Stimulated activated CD8-positive, alpha-beta memory T cell treated with anti-CD3 and anti-CD28 coated beads, Interleukin-4, amount 100 ng/mL, for 24 hours (primary cell): ENCODE results near the gene ODF2.
"Not testable (repeated sequence)": the region's sequence is repeated elsewhere in the genome, so short reads cannot be mapped to it uniquely, and the experiment has no call there.

Experiments
- DNase-seq: peaks from one replicate; pipeline ENCODE4 v3.0.0-alpha.2; 2020; ENCODE audit warnings: low read depth

Gene ODF2

DNA sequence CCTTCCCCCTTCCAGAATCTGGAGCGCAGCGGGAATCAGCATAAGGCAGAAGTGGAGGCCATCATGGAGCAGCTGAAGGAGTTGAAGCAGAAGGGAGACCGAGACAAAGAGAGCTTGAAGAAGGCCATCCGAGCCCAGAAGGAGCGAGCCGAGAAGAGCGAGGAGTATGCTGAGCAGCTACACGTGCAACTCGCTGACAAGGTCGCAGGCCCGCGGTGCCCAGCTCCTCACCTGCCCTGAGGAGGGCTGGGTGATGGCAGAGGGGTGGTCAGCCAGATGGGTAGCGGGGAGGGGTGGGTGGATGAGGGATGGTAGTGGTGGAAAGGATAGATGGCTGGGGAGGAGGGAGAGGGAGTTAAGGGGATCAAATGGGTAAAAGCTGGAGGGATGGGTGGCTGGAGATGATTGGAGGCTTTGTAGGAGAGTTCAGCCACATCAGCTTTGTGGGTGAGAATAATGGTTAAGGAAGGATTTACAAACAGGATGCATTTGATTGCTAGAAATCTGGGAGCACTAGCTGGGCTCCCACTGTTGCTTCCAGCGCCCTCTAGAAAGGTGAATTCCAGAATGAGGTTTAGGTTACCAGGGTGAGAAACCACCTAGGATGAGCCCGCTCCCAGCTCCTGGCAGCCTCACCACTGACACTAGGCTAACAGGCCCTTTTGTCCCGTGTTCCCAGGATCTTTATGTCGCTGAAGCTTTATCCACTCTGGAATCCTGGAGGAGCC is 29.0 kb downstream of the ODF2 start:
- no peak for DNase-seq

DNA sequence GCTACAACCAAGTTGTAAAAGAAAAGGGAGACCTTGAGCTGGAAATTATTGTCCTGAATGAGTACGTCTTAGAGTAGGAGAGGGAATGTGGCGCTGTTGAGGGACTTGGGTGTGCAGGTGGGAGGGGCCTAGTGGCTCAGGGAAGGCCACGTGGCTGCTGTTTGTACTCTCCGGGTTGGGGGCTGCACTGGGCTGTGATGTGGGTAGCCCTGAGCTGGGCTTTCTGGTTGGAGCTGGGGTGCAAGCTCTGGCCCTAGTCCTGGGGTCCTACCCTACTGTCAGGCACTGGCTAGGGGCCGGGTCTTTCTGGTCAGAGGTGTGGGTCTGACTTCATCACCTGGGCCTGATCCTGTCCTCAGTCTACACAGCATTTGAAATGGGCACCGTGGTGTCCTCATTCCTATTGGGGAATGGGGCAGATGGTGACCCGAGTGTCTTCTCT is 29.6 kb downstream of the ODF2 start:
- DNase-seq = no peak

DNA sequence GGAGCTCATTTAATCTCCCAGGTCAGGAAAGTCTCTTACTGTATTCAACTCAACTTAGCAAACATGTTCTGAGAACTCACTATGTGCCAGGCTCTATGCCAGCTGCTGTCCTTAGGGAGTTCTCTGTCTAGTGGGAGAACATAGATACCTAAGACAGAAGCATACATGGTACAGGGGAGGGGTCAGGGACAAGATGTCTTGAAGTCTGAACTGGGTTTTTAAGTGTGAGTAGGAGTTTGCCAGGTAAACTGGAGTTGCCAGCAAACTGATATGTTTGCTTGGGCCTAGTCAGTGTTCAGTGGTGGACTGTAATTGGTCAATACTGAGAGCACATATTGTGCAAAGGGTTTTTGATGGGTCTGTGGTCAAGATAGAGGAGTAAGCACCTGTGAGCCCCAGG is 30.4 kb downstream of the ODF2 start:
- no peak for DNase-seq

GRCh38 chr9:128493424-128493823 is 37.6 kb downstream of the ODF2 start:
- DNase-seq = no peak

DNA sequence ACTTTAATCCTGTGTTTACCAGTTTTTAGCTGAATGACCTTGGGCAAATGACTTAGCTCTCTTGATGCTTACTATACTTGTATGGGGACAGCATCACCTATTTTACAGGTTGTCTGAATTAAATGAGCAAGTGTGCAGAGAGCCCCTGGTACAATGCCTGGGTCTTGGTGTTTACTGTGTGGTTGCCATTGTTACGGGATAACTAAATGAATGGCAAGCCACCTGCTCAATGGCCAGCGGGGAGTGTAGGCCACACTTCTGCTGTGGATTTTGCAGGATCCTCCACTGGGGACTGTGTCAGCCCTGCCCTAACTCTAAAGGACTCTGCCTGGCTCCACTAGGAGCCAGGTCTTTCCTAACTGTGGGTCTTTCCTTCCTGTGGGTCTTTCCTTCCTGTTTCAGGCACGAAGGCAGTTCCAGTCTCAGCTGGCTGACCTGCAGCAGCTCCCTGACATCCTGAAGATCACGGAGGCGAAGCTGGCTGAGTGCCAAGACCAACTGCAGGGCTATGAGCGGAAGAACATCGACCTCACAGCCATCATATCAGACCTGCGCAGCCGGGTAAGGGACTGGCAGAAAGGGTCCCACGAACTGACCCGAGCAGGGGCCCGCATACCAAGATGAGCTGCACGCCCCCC is 38.4 kb downstream of the ODF2 start:
- no peak for DNase-seq

DNA sequence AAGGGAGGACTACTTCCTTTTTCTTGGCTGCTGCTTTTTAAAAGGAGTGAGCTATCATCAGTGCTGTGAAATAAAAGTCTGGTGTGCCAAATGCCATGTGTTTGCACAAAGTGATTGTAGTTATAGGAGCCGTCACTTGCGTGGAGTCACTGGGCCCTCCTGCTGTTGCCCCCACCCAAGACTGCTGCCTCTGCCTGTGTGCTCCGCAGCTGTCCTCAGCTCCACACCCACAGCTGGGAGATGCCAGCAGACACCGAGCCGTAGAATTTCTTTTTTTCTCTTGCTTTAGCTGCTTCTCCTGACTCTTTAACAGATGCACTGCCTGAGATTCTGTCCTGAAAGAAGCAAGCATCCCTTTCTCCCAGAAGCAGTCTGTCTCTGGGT is 38.9 kb downstream of the ODF2 start:
- no peak for DNase-seq

DNA sequence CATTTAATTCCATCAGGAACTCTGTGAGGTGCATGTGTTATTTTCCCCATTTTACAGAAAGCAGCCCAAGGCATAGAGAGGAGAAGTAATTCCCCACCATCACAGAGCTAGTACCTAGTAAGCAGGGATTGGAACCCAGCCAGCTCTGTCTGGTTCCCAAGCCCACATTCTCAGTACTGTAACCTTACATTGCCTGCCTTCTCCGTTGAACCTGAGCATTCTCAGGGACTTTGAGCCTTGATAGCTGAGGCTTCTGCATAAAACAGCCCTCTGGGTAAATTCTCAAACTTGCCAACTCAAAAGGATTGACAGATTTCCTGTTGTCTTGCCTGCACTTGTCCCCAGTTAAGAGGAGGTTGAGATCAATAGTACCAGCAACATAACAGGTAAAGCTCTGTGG is 39.5 kb downstream of the ODF2 start:
- no peak for DNase-seq

DNA sequence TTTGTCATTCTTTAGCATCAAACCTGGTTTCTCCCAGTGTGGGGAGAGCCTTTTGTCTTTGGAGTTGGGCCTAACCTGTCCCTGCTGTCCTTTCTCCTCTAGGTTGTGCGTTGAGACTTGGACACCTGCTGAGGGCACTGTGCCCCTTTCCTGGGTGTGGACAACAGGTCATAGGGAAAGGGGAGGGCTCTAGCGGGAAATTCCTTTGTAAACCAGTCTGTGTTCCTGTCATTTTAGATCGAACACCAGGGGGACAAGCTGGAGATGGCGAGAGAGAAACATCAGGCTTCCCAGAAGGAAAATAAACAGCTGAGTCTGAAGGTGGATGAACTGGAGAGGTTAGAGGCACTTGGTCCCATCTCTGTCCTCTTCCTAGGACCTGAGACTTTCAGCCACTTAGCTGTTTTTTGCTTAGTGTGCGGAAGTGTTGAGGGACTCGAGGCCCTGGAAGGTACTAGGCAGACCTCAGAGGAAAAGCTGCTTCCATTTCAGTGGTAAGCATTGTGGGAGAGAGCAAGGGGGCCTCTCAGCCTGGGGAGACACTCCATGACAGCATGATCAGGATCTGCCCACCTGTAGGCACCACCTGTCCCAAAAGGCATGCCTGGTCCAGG is 40.1 kb downstream of the ODF2 start:
- no peak for DNase-seq

GRCh38 chr9:128497824-128498610 is 42.2 kb downstream of the ODF2 start:
- no peak for DNase-seq

- no peak for DNase-seq
Measured at GRCh38 chr9:128498911-128499310, 43.1 kb downstream of the ODF2 start.

- DNase-seq = no peak
Measured at GRCh38 chr9:128499920-128500319, 44.1 kb downstream of the ODF2 start.

DNA sequence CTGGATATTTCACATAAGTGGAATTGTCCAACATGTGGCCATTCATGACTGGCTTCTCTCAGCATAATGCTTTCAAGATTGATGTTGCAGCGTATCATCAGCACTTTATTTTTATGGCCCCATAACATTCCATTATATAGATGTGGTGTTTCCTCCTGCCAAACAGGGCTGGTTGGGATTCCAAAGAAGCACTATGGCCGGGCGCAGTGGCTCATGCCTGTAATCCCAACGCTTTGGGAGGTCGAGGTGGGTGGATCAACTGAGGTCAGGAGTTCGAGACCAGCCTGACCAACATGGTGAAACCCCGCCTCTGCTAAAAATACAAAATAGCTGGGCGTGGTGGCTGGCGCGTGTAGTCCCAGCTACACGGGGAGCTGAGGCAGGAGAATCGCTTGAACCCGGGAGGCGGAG is 47.6 kb downstream of the ODF2 start:
- DNase-seq = not testable (repeated sequence)

DNA sequence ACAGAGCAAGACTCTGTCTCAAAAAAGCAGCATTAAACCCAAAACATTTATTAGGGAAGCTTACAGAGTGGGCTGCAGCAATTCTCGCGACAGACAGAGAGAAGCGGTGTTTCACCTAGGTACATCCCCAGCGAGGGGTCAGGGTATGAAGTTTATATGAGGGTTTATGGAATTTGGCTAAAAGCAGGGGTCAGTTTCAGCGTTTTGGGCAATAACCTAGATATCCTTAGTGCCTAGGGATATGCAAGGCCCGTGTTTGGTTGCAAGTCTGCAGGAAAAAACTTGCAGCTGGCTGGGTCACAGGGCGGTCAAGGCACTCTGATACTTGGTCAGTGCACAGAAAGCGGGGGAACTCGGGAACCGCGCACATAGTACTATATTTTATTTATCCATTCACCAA is 48.1 kb downstream of the ODF2 start:
- no peak for DNase-seq

DNA sequence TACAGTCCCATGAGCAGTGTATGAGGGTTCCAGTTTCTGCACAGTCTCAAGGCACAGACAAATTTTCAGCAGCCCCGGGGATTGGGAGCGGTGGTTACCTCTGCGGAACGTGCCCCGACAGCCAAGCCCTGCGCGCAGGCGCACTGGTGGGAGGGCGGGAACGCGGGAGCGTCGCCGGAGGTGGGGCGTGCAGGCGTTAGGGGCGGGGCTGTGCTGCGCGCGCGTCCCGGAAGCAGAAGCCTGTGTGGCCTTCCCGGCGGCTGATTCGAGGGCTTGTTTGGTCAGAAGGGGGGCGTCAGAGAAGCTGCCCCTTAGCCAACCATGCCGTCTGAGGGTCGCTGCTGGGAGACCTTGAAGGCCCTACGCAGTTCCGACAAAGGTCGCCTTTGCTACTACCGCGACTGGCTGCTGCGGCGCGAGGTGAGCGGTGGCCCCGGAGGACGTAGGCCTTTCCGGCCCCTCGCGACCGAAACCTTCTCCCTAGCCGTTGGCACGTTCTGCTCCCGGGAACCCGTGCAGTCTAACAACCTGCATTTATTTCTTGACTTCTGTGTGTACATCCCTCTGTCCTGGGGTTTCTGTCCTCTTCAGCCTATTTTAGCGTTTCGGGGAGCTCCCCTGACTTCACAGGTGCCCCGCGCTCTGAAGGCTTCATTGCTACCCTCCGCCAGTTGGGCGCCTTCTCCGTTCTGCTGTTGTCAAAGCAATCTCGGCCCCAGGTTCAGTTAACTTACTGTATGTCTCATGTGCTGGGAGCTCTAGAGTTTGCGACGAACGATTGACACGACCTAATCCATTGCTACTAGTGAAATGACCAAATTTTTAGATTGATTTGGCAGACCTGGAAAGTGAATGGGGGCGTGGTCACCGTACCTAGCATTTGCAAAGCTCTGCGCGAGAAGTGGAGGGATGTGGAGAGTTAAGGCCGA is 48.9 kb downstream of the ODF2 start, which contains the start of gene GLE1:
Gene GLE1, plus strand, starts transcription at position 235 of the 929 bp plus-strand sequence. Its CDS starts 87 bp downstream, at position 322.
- DNase-seq = peak; percentile 97

DNA sequence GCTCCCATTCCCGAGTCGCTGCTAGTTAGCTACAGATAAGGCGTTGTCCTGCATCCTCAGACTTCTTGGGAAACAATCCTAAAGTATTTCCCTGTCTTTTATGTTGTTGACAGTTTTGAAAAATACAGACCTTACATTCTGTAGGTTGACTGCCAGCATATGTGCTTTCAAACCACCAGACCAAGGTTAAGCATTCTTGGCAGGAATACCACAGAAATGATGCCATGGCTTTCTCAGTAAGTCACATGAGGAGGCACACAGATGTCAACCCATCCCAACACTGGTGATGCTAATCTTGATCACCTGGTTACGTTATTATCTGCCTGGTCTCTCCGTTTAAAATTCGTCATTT is 49.6 kb downstream of the ODF2 start:
- DNase-seq = no peak

- not testable (repeated sequence) for DNase-seq
Measured at GRCh38 chr9:128505906-128506305, 50.1 kb downstream of the ODF2 start.

GRCh38 chr9:128512820-128513219 is 57.0 kb downstream of the ODF2 start:
- DNase-seq = no peak

DNA sequence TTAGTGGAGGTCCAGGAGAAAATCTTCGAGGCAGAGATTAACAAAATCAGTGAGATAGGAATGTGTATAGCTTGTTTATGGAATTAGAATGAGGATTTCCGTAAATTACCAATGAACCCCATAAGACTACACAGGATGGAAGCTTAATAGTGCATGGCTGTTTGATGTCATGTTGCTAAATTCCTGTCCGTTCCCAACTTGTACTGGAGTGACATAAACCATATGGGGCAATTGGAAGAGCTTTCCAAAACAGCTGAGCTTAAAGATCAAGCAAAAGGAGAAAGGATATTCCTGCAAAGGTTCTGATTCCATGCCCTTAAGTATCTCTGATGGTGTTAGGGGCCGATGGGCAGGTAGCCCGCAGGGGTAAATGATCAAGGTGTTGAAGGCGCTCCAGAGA is 66.2 kb downstream of the ODF2 start:
- no peak for DNase-seq

DNA sequence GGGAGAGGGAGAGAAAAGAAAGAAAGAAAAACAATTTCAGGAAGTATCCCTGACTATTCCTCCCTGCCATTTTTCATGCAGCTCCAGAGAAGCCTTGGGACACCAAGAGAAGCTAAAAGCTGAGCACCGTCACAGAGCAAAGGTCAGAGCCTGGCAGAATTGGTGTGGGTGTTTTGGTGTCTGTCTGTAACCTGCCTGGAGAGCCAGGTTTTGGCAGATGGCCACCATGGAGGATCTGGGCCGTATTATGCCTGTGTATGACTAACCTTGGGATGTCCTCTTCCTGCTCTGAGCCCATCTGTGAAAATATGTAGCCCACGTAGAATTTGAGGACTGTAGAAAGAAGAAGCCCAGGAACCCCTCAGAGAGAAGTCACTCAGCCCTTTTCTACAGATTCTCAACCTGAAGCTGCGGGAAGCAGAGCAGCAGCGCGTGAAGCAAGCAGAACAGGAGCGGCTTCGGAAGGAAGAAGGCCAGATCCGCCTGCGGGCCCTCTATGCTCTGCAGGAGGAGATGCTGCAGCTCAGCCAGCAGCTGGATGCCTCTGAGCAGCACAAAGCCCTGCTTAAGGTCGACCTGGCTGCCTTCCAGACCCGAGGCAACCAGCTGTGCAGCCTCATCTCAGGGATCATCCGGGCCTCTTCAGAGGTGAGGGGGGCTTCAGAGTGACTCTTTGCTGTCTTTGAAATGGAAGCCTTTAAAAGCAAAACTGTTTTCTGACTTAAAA is 67.6 kb downstream of the ODF2 start:
- no peak for DNase-seq

GRCh38 chr9:128526720-128527119 is 70.9 kb downstream of the ODF2 start:
- DNase-seq = no peak
